Effector memory CD4-positive, alpha-beta T cell (primary cell): ENCODE measurements around the gene GPRC5D.
A peak's percentile ranks its signal among the peaks of the same experiment; 100 is the strongest.

Source experiments
- DNase-seq, 3 donors: peaks; one replicate each; pipeline ENCODE4 v3.0.0-alpha.2; 2020
- H3K27ac ChIP-seq: 2 replicates; pipeline ENCODE4 v1.7.0; 2013; ENCODE audit warnings: mild to moderate bottlenecking, low read length, moderate library complexity; ENCODE audit not compliant: insufficient read depth, poor library complexity, severe bottlenecking
- H3K27me3 ChIP-seq: replicated peaks from 2 replicates; pipeline ENCODE4 v1.7.0; 2013; ENCODE audit warnings: mild to moderate bottlenecking, low read length; ENCODE audit not compliant: insufficient read depth, control insufficient read depth, poor library complexity, severe bottlenecking
- H3K36me3 ChIP-seq: 2 replicates; pipeline ENCODE4 v1.7.0; 2013; ENCODE audit warnings: mild to moderate bottlenecking, low read length, moderate library complexity; ENCODE audit not compliant: control insufficient read depth, insufficient read depth
- H3K4me1 ChIP-seq: 2 replicates; pipeline ENCODE4 v1.7.0; 2013; ENCODE audit warnings: low read length, mild to moderate bottlenecking; ENCODE audit not compliant: control insufficient read depth, insufficient read depth, poor library complexity, severe bottlenecking
- H3K4me3 ChIP-seq: 2 replicates; pipeline ENCODE4 v1.7.0; 2013; ENCODE audit warnings: low read length, low read depth, mild to moderate bottlenecking; ENCODE audit not compliant: insufficient read depth, poor library complexity, severe bottlenecking
- H3K9me3 ChIP-seq: 2 replicates; pipeline ENCODE4 v1.7.0; 2013; ENCODE audit warnings: mild to moderate bottlenecking, low read length, moderate library complexity; ENCODE audit not compliant: control insufficient read depth

GPRC5D gene

DNA sequence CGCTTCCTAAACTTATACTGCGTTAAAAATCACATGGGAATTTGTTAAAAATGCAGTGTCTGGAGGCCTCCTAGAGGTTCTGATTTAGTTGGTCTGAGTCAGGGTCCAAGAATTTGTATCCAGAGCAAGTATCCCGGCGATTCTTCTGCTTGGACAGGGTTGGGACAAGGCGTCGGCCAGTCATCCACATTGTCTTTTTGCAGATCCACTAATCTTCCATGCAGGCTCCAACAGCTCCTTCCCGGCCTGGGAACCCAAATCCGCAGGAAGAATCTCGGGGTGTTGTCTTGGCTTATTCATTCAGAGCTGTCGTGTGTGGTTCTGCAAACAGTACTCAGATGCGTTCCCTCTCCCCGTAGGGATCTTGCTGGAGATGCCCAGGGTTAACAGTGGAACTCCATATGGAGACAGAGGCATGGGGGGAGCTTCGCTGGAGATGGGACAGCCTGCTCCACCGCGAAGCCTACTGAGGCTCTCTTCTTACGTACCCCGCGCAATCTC, 25.3 kb downstream of the GPRC5D start:
- no peaks in the 10 kb centered on the region for H3K36me3 ChIP-seq
- no peaks in the 10 kb centered on the region for H3K4me1 ChIP-seq
- H3K27me3 ChIP-seq: no peaks in the 10 kb centered on the region
- no peak for DNase-seq
- no peak overlapping the region for H3K4me3 ChIP-seq
- H3K9me3 ChIP-seq: no peaks in the 10 kb centered on the region
- no peak overlapping the region for H3K27ac ChIP-seq

DNA sequence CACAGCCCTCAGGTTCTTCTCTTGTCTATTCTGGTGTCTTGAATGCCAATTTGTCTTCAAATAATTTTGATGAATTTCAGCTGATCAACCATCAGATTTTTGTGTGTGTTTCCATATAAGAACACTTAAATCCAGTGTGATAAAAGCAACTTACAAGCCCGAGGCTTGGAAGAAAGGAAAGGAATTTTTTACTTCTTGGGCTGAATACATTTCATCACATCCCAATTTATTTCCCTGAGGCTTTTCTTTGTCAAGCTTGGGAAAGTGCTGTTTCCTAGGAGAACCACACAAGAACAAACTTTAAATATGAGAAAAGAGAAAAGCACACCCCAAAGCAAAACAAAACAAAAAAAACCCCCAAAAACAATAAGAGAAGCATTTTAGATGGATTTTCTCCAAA, 26.6 kb downstream of the GPRC5D start:
- Histone ChIP-seq H3K4me3 (no peak overlapping the region), H3K27ac (no peak overlapping the region), H3K4me1 (no peaks in the 10 kb centered on the region), H3K36me3 (no peaks in the 10 kb centered on the region), H3K9me3 (no peaks in the 10 kb centered on the region), H3K27me3 (no peaks in the 10 kb centered on the region)
- no peak for DNase-seq

DNA sequence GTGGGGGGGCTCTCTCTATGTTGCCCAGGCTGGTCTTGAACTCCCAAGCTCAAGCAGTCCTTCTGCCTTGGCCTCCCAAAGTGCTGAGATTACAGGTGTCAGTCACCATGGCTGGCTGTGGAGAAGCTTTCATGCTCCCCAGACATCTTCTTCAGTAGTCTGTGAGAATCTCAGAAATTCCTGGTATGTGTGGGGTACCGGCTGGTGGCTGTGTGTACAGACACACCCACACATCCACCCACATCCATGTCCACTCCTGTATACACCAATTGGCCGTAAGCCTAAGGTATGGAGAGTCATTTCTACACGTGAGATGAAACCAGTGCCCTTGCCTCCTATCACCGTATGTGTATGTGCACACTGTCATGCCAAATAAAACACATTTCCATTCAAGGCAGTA, 27.8 kb downstream of the GPRC5D start:
- Histone ChIP-seq H3K36me3 (no peaks in the 10 kb centered on the region), H3K27me3 (no peaks in the 10 kb centered on the region), H3K4me1 (no peaks in the 10 kb centered on the region), H3K27ac (no peak overlapping the region), H3K9me3 (no peaks in the 10 kb centered on the region), H3K4me3 (no peak overlapping the region)
- DNase-seq: no peak

DNA sequence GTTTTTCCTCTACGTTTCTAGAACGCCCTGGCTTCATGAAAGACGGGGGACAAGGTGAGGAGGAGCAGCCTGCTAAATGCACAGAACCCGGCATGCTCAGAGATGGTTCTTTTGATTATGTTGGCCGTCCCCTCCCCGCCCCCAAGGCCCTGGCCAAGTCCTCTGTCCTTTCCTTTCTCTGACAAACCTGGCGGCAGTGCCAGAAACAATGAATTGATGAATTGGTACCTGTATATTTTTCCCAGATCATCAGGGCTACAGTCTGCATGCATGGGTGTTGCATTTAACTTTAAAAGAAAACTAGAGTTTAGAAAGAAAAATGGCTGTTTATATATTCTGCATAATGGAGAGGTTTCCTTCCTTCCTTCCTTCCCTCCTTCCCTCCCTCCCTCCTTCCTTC, 29.0 kb downstream of the GPRC5D start:
- DNase-seq: no peak
- no peak overlapping the region for H3K27ac ChIP-seq
- no peaks in the 10 kb centered on the region for H3K9me3 ChIP-seq

DNA sequence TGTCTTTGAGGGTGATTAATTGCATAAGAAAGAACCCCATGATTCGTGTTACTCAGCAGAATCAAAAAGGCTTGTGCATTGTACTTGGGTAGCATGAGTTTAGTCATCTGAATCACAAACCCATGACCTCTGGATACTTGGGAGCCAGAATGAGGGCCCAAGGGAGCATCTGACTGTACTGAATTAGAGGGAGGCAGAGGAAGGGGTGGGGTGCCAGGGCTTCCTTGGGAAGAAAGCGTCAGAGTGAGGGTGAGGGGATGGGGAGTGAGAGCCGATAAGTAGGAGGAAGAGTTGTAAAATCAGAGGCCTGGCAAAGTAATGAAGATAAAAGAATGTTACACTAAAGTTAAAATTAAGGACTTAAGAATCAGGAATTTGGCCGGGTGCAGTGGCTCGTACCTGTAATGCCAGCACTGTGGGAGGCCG, 29.8 kb downstream of the GPRC5D start:
- H3K27ac ChIP-seq: no peak overlapping the region
- no peaks in the 10 kb centered on the region for H3K9me3 ChIP-seq
- H3K4me3 ChIP-seq: no peak overlapping the region
- no peaks in the 10 kb centered on the region for H3K4me1 ChIP-seq
- no peaks in the 10 kb centered on the region for H3K27me3 ChIP-seq
- no peaks in the 10 kb centered on the region for H3K36me3 ChIP-seq
- no peak for DNase-seq

More for the DNA sequence above, 29.0 kb downstream of the GPRC5D start:
- Histone ChIP-seq H3K27me3 (no peaks in the 10 kb centered on the region), H3K4me3 (no peak overlapping the region), H3K36me3 (no peaks in the 10 kb centered on the region), H3K4me1 (no peaks in the 10 kb centered on the region)

DNA sequence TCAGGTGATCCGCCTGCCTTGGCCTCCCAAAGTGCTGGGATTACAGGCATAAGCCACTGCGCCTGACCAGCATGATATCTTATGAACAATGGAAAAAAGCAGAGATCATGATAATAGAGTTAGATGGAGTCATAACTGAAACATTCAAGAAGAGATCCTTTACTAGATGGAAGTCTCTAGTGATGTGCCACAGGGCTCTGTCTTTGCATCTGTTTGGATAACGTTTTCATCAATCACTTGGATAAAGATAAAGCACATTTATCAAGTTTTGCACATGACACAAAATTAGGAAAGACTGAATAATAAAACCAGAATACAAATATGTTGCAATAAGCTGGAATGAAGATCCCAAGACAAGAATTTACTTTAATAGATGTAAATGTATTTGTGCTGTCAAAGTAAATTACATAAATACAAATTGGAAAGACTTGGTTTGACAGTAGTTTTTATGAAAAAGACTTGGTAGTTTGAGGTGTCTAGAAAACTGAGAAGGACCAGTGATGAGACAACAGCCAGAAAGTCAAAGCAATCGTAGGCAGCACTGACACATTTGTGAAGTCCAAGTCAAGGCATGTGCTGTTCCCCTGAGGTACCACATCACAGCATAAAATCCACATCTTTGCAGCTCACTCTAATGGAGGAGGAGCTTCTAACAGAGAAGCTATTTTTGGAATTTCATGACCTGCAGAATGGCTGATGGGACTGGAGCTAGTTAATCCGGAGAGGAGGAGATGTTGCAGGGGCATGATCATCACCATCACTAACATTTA, 32.1 kb downstream of the GPRC5D start:
- no peak overlapping the region for H3K27ac ChIP-seq
- H3K4me3 ChIP-seq: no peak overlapping the region
- H3K9me3 ChIP-seq: no peaks in the 10 kb centered on the region
- no peaks in the 10 kb centered on the region for H3K27me3 ChIP-seq
- no peak for DNase-seq
- H3K4me1 ChIP-seq: peaks cover 5% of the 10 kb centered on the region
- H3K36me3 ChIP-seq: no peaks in the 10 kb centered on the region

DNA sequence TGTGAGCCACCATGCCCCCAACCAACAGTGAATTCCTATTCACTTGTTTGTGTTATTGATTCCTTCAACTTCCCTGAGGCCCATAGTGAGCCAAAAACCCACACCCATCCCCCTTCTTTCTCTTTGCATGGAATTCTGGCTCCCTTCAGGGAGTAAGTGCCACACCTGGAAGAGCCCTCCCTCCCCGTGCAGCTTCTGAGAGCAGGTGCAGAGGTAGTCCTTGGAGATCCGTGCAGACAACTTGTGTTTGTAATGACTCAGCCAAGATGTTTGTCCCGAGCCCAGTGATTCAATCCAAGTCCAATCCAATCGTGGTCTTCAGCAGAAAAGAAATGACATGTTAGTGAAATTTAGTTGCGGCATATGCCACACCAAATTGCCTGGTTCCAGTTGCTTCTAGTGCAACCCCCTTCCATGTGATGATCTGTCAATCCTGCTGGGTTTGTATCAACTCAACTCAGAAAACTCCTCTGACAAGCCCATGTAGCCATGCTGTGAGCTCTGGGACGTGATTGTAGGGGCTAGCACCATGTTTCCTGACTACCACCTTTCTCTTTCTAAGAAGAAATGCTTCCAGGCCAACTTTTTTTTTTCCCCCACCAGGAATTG, 33.1 kb downstream of the GPRC5D start:
- H3K4me3 ChIP-seq: no peak overlapping the region
- H3K27ac ChIP-seq: no peak overlapping the region
- H3K27me3 ChIP-seq: no peaks in the 10 kb centered on the region
- H3K36me3 ChIP-seq: no peaks in the 10 kb centered on the region
- no peak for DNase-seq
- no peaks in the 10 kb centered on the region for H3K9me3 ChIP-seq
- H3K4me1 ChIP-seq: peaks cover 5% of the 10 kb centered on the region

- DNase-seq: no peak
- no peak overlapping the region for H3K27ac ChIP-seq
- H3K4me1 ChIP-seq: peaks cover 5% of the 10 kb centered on the region
- H3K4me3 ChIP-seq: no peak overlapping the region
- H3K36me3 ChIP-seq: no peaks in the 10 kb centered on the region
- H3K9me3 ChIP-seq: no peaks in the 10 kb centered on the region
- no peaks in the 10 kb centered on the region for H3K27me3 ChIP-seq
These were observed 34.5 kb downstream of the GPRC5D start for GRCh38 chr12:12917517-12917916.

- Histone ChIP-seq H3K4me3 (no peak overlapping the region), H3K36me3 (no peaks in the 10 kb centered on the region)
These were observed 35.6 kb downstream of the GPRC5D start for GRCh38 chr12:12916135-12916944.

GRCh38 chr12:12915656-12916055, 36.3 kb downstream of the GPRC5D start:
- Histone ChIP-seq H3K36me3 (no peaks in the 10 kb centered on the region), H3K9me3 (no peaks in the 10 kb centered on the region), H3K4me3 (no peak overlapping the region), H3K27me3 (no peaks in the 10 kb centered on the region), H3K4me1 (peaks cover 5% of the 10 kb centered on the region), H3K27ac (no peak overlapping the region)
- no peak for DNase-seq

More at GRCh38 chr12:12916135-12916944, 35.6 kb downstream of the GPRC5D start:
- Histone ChIP-seq H3K27me3 (no peaks in the 10 kb centered on the region), H3K9me3 (no peaks in the 10 kb centered on the region), H3K27ac (no peak overlapping the region), H3K4me1 (peaks cover 5% of the 10 kb centered on the region)
- DNase-seq: peak; percentile 55 to 73 (median 62)
